BJ (cell line): Measurements from ENCODE around the gene FGF14. TPM values are rescaled to one million over a fixed set of nuclear protein-coding genes. Genes with fewer than 3 reads are reported as not detected.

Source experiments
- CTCF ChIA-PET: fragments of 350-600 bp; formaldehyde crosslinking; extraction: SDS; loops from one replicate; lab custom pipeline; 2021; ENCODE audit warnings: antibody characterized with exemption, inconsistent platforms; lab: Yijun Ruan, JAX
- POLR2A ChIA-PET: fragments of 300-600 bp; sonication (Branson Sonifier 250); formaldehyde crosslinking; extraction: SDS; loops from one replicate; lab custom pipeline; 2021; ENCODE audit warnings: antibody characterized with exemption; lab: Charles Lee
- DNase-seq: peaks from one replicate; pipeline ENCODE4 v3.0.0-alpha.2; 2011; ENCODE audit warnings: low read depth
- H3K27me3 ChIP-seq: 2 replicates; pipeline ENCODE4 v1.6.0; 2011; ENCODE audit warnings: low read length; ENCODE audit not compliant: control insufficient read depth, insufficient read depth
- H3K36me3 ChIP-seq: 2 replicates; pipeline ENCODE4 v1.5.1; 2011; ENCODE audit warnings: low read length; ENCODE audit not compliant: control insufficient read depth, insufficient read depth
- H3K4me3 ChIP-seq: 2 replicates; pipeline ENCODE4 v1.5.1; 2011; ENCODE audit warnings: low read depth, mild to moderate bottlenecking, control low read depth, low read length
- polyA plus RNA-seq: library from polyadenylated mRNA; depleted of rRNA; stranded (reverse); fragments of >200 nt; gene quantifications from 2 replicates; pipeline ENCODE4 v1.2.3, GENCODE V29; 2011
- TF ChIP-seq, protein P1 (sequence below): IDR thresholded peaks from 2 replicates; pipeline ENCODE4 v1.5.1; 2011; ENCODE audit warnings: low read depth, mild to moderate bottlenecking, control low read depth, inconsistent platforms, low read length, moderate library complexity; ENCODE audit not compliant: insufficient read depth

Gene FGF14
- polyA plus RNA-seq, 1 experiment = 0.01 TPM

- DNase-seq = no peak
- no peak overlapping the region for H3K4me3 ChIP-seq
- ChIA-PET CTCF (no interaction called here), POLR2A (no interaction called here)
- H3K36me3 ChIP-seq = no peaks in the 10 kb centered on the region
- TF ChIP-seq, protein P1, sequence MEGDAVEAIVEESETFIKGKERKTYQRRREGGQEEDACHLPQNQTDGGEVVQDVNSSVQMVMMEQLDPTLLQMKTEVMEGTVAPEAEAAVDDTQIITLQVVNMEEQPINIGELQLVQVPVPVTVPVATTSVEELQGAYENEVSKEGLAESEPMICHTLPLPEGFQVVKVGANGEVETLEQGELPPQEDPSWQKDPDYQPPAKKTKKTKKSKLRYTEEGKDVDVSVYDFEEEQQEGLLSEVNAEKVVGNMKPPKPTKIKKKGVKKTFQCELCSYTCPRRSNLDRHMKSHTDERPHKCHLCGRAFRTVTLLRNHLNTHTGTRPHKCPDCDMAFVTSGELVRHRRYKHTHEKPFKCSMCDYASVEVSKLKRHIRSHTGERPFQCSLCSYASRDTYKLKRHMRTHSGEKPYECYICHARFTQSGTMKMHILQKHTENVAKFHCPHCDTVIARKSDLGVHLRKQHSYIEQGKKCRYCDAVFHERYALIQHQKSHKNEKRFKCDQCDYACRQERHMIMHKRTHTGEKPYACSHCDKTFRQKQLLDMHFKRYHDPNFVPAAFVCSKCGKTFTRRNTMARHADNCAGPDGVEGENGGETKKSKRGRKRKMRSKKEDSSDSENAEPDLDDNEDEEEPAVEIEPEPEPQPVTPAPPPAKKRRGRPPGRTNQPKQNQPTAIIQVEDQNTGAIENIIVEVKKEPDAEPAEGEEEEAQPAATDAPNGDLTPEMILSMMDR = no peak
- H3K27me3 ChIP-seq = no peaks in the 10 kb centered on the region
These were observed 470.7 kb downstream of the FGF14 start for GRCh38 chr13:101931186-101931585.

GRCh38 chr13:101930331-101930730 lies 471.5 kb downstream of the FGF14 start:
- DNase-seq = no peak
- TF ChIP-seq, protein P1 = no peak
- POLR2A ChIA-PET = no interaction called here
- Histone ChIP-seq H3K27me3 (no peaks in the 10 kb centered on the region), H3K36me3 (no peaks in the 10 kb centered on the region), H3K4me3 (no peak overlapping the region)
- CTCF ChIA-PET = no interaction called here

DNA sequence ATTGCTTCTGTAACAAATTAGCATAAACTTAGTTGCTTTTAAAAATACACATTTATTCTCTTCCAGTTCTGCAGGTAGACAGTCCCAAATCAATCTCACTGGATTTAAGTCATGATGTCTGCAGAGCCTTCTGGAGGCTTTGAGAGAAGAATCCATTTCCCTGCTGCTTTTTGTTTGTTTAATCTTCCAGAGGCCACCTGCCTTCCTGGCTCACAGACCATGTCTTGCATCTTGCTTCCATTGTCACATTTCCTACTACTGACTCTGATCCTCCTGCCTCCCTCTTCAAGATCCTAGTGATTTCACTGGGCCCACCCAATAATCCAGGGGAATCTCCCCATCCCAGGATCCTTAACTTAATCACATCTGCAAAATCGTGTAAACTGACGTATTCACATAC lies 476.1 kb downstream of the FGF14 start:
- ChIA-PET POLR2A (no interaction called here), CTCF (no interaction called here)
- DNase-seq = no peak
- H3K27me3 ChIP-seq = no peaks in the 10 kb centered on the region
- no peaks in the 10 kb centered on the region for H3K36me3 ChIP-seq
- H3K4me3 ChIP-seq = no peak overlapping the region
- TF ChIP-seq, protein P1 = no peak

DNA sequence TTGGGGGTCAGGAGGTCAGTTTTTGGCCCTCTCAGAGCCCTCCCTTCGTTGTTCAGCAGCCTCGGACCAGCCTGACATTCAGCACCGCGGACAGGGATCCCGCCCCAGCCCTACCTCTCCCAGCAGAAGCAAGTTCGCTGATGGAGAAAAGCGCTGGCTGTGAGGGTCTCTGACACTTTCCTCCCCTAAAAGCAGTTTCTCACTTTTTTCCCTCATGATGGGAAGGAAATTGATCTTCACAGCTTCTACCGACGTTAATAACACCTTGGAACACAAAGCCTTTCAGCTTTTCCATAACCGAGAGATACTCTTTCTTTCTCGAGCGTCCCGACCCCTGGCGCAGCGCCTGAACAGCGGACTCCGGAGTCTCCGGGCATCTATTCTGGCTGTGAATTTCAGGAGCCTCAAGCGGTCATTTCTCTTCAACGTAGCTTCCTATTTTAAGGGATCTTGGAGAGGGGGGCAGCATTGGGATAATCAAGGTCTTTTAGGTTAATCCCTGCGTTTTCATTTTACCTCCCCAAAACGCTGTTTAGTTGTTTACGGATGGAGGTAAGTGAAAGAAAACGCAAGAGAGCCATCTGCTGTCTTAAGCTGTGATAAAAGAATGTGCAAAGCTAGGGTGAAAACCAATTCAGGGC lies 482.2 kb downstream of the FGF14 start:
- no peak for DNase-seq
- peaks cover 20% of the 10 kb centered on the region for H3K27me3 ChIP-seq
- no peak overlapping the region for H3K4me3 ChIP-seq
- POLR2A ChIA-PET = no interaction called here
- no peaks in the 10 kb centered on the region for H3K36me3 ChIP-seq
- CTCF ChIA-PET = no interaction called here
- TF ChIP-seq, protein P1 = no peak

DNA sequence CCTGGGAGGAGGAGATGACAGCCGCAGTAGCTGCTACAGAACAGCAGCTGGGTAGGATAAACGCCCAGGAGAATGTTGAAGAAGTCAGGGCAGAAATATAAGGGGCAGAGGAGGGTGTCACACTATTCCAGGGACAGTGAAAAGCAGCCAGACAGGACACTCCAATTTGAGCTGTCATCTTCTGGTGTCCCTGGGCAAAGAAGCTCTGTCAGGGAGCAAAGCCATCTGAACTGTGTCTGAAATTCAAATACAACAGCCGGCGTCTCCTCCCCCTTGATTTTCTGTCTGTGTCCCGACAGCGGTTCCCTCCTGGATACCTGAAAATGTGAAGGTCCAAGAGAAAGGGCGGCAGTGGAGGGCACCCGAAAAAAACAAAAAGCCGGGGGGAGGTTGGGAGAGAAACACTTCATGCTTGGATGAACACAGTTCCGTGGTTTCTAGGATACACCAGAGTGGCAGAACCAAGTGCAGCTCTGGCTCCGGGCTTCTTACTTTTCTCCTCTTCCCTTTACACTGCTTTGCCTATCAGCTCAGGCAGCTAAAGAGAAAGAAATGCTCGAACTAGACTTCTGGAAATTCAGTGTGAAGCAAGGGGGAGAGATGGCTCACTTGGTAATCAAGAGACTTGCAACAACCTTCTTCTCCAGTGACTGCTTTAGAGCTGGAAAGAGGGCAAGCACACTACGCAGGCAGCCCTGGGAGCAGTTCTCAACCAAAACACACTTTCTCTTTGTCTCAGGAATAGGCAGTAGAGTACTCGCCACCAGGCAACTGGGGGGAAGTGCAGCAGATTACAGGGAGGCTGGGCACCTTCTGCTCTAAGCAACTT lies 483.8 kb downstream of the FGF14 start:
- Histone ChIP-seq H3K27me3 (peaks cover 20% of the 10 kb centered on the region), H3K36me3 (no peaks in the 10 kb centered on the region), H3K4me3 (no peak overlapping the region)
- ChIA-PET POLR2A (no interaction called here), CTCF (no interaction called here)
- TF ChIP-seq, protein P1 = no peak
- no peak for DNase-seq
